ENCODE measurements around the gene GYG1.

GYG1 gene

DNA sequence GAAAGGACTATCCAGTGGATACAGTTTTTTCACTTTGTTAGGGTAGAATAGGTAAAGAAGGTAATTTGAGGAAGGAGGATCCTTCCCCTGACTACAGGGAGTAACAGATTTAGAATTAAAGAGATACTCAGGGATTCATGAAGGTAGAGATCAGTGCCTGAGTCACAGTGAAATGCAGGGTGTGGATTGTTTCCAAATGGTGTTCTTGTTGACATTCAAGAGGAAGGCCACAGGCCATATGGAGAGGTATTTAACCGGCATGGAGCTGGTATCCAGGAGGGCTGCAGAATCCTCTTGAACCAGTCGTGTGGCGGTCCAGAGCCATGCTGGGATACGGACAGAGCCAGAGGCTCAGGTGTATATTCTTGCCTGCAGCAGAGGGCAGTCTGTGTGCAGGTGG lies 28.2 kb downstream of the GYG1 start:
- no peak for DNase-seq

DNA sequence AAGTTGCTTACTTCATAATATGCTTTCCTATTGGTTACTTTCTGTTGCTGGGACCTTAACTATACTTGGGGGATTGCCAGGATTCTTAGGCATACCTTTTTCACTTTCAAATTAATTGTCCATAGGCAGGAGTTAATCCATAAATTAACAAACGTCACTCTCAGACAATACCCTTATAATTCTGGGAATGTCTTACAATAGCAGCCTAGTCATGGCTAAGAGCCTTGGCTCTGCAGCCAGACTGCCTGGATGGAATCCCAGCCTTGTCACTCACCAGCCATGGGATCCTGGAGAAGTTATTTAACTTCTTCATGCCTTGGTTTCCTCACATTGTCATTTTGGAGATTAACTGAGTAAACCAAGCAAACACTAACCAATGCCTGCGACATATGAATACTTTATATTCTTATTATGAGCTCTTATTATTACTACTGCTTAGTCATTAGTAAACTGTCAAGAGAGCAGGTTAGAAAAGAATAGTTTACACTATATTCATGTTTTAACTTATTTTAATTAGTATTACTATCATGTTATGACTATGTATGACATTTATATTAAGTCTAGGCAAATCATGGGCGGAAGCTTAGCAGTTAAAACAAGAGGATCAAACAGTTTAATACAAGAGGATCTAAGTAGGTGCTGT lies 29.0 kb downstream of the GYG1 start:
- DNase-seq = no peak

DNA sequence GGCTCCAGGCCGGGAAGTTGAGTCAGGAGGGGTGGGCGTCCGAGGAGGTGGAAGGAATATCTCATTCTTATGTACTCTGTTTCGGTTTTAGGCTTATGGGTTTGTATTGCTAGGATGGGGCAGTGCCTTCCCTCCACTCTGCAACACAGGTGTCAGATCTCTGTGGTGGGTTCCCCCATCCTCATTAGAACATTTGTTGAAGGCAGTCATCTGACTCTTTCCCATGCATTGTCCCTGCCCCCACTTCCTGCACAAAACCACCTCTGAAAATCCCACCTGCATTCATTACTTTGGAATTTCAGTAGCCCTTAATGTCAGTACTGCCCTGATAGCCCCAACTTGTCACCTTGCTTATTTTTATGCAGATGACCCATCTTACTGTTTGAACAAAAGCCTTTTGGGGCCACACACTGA lies 29.5 kb downstream of the GYG1 start:
- DNase-seq = no peak

DNA sequence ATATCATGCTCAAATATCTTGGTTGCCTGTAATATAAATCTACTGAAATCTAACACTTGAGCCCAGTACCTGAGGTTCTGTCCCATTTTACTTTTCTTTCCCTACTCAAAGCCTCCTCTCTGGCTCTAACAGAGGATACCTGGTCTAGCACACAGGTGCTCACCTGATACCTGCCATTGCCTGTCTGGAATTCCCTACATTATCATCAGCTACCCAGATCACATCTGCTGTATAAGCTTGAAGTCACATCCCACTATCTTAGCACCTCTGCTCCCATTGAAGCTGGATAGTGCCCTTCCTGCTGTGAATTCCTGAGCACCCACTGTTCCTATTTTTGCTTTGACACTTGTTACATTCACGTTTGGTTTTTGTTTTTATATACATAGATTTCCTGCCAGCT lies 30.5 kb downstream of the GYG1 start:
- no peak for DNase-seq

DNA sequence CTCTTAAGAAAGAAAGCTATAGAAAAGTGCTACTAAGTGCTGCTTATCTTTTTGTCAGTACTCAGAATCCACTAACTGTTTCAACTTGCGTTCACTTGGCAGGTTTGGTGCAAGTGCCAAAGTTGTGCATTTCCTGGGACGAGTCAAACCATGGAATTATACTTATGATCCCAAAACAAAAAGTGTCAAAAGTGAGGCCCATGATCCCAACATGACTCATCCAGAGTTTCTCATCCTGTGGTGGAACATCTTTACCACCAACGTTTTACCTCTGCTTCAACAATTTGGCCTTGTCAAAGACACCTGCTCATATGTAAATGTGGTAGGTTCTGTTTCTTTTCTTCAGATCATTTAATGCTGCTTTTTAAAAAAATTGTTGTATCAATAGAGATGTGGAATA lies 32.6 kb downstream of the GYG1 start:
- peak; percentile 3 for DNase-seq

DNA sequence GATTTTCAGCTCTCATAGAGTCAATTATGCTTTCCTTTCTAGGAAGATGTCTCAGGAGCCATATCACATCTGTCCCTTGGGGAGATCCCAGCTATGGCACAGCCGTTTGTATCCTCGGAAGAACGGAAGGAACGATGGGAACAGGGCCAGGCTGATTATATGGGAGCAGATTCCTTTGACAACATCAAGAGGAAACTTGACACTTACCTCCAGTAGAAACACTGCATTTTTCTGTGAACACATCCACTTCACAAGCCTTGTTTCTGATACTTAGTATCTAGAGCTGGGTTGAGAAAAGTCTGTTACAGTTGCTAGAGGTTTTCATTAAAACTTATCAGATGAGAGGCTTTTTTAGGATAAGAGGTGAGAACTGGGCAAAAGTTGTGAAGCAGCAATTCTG lies 35.4 kb downstream of the GYG1 start:
- DNase-seq = no peak

DNA sequence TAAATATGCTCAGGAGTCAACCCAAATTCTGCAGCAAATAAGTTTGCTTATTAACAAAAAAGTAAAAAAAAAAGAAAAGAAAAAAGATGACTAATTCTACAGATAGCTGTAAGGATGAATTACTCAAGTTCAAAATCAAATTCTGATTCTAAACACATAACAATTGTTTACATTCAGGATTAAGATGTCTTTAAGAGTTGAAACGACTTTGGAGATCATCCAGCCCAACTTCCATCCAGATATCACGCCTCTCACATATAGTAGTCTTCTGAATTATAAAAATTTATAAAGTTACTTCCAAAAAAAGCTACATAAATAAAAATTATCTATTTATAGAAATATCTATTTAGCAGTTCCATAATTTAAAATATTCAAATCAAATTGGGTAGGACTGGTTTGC lies 39.8 kb downstream of the GYG1 start:
- DNase-seq = no peak

DNA sequence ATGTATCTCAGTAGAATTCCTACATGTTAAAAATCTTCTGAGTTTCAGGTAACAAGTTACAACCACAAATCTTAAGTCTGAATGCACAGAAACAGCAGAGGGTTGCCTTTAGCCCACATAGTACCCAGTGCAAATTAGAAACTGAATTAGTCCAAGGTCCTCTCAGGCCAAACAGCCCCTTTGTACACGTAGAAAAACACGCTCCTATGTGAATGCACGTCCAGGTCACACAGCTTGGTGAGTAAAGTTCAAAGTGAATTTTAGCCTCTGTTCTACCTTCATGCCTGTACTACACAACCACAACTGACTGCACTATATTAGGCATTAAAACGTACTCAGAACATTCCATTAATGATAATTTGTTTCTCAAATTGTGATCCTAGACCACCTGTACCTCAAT lies 46.3 kb downstream of the GYG1 start:
- DNase-seq = no peak

DNA sequence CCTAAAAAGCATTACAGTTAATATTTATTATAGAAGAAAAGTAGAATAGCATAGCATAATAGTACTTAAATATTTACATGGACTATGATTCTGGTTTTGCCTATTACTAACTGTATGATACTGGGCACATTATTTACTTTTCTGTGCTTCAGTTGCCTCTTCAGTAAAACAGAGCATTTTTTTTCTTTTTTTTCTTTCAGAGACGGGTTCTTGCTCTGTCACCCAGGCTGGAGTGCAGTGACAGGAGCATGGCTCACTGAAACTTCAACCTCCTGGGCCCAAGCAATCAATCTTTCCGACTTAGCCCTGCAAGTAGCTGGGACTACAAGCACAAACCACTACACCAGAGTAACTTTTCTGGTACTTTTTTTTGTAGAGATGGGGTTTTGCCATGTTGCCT lies 47.0 kb downstream of the GYG1 start:
- peak; percentile 4 for DNase-seq

DNA sequence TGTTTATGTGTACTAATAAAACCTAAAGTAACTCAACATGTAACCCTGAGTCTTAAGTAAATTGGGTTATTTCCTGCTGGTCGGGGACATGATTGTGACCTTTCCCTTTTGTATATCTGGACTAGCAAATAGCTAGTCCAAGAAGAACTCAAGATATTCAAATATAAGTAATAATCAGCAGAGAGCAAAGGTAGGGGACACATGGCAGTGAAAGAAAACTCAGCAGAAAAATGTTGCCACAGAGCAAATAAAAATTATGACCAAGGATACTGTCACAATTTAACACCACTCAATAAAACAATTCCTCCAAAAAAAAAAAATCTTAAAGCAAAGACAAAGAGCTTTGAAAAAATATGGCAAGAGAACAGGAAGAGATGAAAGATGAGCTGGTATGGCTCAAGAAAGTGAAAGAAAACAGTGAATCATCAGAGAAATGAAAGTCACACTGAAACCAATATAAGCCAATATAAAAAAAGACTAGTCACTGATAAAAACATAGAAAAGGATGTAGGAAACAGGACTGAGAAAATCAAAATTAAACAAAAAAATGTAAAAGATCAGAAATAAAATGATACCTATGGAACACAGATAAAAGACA lies 51.5 kb downstream of the GYG1 start:
- DNase-seq = peak; percentile 4

DNA sequence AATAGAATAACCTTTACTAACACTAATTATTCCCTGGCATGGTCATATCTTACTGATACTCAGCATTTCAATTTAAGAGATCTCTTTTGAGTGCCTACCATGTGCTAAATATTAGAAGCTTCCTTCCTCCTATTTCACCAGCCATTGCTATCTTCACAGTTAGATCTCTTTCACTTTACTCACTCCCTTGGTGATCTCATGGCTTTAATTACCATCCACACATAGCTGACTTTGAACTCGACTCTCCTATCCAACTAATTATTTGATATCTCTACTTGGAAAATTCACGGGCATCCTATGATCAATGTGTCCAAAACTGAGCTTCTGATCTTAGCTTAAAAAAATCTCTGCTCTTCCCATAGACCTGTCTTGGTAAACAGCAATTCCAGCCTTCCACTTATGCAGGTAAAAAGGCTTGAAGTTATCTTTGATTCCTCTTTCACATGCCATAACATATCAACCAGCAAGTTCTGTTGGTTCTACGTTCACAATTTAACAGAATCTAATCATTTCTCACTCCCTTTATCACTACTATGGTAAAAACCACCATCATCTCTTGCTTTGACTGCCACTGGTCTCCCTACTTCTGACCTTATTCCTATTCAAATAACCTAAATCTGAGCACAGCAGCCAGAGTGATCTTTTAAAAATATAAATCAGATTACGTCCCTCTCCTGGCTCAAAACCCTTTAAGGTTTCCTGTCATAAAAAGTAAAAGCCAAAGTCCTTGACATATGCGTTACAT lies 53.2 kb downstream of the GYG1 start:
- no peak for DNase-seq

DNA sequence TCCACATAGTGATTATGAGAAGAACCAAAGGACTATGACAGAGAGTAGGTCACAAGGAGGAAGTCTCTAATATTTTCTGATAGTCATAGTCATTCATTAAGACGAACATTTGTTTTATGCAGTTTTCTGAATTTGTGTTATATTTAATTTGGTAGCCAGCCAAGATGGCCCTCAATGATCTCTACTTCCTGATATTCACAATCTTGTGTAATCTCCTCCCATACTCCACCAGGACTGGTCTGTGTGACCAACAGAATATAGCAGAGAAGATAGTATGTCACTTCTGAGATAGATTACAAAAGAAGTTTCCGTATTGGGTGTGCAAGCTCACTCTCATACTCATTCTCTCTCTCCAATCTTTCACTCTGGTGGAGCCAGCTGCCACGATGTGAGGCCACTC lies 64.2 kb downstream of the GYG1 start:
- peak; percentile 10 for DNase-seq

DNA sequence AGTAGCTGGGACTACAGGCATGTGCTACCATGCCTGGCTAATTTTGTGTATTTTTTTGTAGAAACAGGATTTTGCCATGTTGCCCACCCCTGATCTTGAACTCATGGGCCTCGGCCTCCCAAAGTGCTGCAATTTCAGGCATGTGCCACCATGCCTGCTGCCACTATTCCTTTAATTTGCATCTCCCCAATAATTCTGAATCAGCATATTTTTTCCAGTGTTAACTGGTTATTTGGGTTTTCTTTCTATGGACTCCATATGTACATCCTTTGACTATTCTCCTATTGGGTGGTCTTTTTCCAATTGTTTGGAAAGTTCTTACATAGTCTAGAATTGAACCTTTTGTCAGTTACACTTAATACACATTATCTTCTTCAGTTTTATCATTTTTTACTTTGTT lies 66.9 kb downstream of the GYG1 start:
- no peak for DNase-seq

DNA sequence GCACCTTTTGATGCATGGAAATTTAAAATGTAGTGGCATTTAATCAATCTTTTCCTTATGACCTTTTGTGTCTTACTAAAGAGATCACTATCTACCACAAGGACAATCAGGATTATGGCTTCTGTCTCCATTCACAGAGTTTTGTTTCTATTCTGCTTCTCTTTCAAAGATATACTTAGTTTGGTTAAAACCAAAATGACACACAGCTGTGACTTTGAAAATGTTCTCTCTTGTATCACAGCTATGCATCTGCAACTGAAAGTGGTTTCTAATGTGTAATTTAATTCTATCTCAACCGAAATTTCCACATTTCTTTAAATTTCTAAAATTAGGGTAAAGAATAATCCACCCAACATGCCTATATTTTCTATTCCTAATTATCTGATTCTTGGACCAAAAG lies 67.3 kb downstream of the GYG1 start:
- no peak for DNase-seq

DNA sequence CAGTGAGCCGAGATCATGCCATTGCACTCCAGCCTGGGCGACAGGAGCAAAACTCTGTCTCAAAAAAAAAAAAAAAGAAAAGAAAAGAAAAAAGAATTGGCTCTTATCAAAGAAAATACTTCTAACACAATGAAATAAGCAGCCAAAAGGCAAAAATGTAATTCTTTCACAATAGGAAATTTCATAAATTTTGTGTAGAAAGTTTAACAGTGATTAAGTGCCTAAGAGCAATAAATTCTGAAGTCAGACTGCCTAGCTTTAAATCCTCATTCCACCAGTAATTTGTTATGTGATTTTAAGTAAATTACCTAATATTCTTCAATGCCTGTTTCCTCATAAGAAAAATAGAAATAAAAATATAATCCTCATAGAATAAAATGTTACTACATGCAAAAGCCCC lies 70.4 kb downstream of the GYG1 start:
- no peak for DNase-seq

DNA sequence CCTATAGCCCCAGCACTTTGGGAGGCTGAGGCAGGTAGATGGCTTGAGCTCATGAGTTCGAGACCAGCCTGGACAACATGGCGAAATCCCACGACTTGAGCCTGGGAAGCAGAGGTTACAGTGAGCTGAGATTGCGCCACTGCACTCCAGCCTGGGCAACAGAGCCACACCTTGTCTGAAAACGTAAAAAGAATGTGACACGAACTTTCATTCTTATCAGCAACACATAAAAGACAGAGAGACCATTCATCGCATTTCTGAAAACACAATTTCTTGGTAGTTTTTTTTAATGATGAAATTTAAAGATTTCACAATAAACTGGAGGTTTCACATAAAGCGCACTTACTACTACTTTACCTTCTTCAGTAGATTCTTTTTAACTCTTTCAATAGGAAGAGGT lies 76.5 kb downstream of the GYG1 start:
- no peak for DNase-seq
